GM18519 (cell line): ENCODE data around the gene FAS.
A peak's percentile ranks its signal among the peaks of the same experiment; 100 is the strongest.
"Not testable (repeated sequence)": the region's sequence is repeated elsewhere in the genome, so short reads cannot be mapped to it uniquely, and the experiment has no call there.

ENCODE experiments used
- ATAC-seq: cut with Tn5 transposase; IDR thresholded peaks from one replicate; pipeline ENCODE4 v1.9.1; 2021; ENCODE audit warnings: mild to moderate bottlenecking, moderate library complexity; ENCODE audit not compliant: unreplicated experiment, low FRiP score

The FAS gene

GRCh38 chr10:88991161-88991898 lies 732 bp downstream of the FAS start:
- no peak for ATAC-seq

GRCh38 chr10:88991899-88992320 lies 1.3 kb downstream of the FAS start:
- ATAC-seq, result no peak

- ATAC-seq, result no peak
Measured at GRCh38 chr10:88992921-88993524, 2.4 kb downstream of the FAS start.

GRCh38 chr10:88994019-88994418 lies 3.4 kb downstream of the FAS start:
- ATAC-seq, result no peak

DNA sequence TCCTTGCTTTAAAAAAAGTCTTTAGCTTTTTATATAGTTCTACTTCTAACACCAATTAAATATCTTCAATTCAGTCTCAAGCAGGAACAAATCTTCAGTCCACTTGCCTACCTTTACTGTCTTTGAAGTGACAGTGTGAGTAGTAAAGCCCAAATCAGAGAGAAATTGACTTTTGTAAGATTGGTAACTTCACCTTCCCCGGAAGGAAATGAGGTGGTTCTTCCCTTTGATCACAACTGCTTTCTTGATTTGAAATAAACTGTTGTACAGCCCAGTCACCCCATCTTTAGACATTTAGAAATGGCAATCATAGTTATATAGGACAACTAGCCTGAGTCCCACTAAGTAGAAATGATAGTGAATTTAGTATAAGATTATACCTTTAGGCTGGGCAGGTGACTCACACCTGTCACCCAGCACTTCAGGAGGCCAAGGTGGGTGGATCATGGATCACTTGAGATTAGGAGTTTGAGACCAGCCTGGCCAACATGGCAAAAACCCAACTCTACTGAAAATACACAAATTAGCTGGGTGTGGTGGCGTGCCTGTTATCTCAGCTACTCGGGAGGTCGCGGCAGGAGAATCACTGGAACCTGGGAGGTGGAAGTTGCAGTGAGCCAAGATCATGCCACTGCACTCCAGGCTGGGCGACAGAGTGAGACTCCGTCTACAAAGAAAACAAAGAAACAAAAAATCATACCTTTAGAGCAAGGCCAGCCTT lies 4.7 kb downstream of the FAS start:
- ATAC-seq, result no peak

- peak; percentile 46 for ATAC-seq
Measured at GRCh38 chr10:88996927-88997326, 6.3 kb downstream of the FAS start.

GRCh38 chr10:88999625-89000024 lies 9.0 kb downstream of the FAS start:
- no peak for ATAC-seq

DNA sequence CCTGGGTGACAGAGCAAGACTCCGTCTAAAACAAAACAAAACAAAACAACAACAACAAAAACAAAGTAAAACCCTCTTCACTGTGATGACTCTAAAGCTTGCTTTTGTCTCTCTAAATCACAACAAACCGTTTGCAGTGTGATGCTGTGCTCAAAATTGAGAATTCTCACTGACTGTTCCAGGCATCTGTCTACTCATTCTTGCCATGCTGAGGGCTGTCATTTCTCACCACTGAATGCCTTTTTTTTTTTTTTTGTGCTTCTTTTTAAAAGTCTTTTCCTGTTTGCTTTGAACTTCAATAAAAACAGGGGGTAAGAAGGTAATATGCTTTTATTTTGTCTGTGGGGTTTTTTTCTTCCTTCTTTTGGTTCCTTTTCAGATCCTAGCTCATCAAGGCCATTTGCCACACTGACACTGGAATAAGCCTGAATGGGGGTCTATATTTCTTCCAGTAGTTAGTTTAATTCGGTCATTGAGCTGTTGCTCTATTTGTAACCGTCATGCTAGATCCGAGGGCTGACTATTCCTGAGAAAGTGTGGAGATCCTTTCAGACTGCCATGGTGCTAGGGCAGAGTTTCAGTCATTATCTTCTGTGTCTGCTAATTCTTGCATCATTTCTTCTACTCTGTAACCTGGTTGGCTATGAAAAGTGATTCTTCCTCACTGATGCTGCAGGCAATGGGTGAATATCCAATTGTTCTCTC lies 10.6 kb downstream of the FAS start:
- ATAC-seq, result no peak

- ATAC-seq, result no peak
Measured at GRCh38 chr10:89001729-89002072, 11.1 kb downstream of the FAS start.

DNA sequence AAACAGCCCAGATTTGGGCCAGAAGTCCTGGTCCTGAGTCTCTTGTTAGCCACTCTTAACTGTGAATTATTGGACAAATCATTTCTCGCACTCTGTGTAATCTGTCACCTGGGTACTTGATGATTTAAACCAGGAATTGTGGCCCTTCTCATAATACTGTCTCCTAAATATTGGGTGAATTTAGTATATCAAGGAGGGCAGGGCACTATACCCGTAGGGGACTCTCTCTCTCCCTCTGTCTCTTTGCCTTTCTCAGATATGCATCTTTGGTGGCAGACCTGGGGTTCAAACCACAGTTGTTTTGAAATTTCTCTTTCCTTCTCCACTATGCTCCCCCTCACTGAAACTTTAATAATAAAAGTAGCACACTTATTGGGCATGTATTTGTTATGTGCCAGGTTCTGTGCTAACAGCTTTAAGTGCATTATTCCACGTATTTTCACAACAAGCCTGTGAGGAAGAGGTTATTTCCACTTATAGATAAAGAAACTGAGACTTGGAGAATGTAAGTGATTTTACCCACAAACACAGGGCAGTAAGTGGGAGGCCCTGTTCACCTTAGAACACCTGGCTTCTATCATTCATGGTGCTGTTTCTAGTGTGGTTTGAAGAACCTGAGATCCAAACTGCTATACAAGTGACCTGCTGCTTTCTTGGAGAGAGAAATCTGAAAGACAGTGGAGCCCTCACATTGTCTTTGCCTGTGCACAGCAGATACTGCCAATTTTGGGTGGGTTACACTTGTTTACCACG lies 11.8 kb downstream of the FAS start:
- ATAC-seq, result no peak

DNA sequence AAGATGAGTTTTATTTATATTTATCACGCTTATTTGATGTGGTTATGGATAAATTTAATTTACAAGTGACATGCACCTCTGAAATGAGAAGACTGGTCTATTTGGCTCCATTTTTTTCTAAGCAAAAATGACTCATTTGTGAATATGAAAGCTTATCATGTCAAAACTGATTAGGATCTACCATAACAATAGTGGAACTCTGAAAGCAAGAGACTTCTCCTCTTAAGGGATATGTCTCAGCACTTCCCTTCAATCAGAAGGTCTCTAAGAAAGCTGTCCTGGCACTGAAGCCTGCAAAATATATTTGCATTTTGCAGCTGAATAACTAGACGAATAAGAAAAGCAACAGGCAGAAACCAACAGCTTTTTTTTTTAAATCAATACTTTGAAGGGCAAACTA lies 12.7 kb downstream of the FAS start:
- no peak for ATAC-seq

DNA sequence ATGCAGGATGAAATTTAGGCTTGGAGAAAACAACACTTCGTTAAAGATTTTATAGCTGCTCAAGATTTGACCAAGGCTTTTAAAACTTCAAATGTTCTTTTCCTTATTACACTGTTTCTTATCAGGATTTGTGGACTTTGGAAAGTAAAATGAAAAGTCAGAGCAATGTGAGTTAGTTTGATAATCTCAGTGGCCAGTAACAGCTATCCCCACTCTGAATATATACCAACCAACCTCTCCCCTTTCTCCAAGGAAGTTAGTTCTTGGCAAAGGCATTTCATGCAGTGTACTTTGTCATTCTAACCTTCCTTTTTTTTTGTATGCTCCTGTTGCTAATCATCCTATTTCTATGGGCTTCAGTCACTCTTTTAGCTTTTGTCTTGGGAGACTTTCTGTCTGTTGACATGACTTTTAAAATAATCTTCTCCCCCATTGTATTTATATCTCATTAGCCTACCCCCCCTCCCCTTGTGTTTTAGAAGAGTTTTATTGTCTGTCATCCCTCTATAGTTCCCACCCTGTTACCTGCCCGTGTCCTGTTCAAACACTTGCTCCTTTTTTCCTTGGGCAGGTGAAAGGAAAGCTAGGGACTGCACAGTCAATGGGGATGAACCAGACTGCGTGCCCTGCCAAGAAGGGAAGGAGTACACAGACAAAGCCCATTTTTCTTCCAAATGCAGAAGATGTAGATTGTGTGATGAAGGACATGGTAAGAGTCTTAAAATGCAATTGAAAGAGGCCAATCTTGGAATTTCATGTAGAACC lies 16.7 kb downstream of the FAS start:
- ATAC-seq, result no peak

DNA sequence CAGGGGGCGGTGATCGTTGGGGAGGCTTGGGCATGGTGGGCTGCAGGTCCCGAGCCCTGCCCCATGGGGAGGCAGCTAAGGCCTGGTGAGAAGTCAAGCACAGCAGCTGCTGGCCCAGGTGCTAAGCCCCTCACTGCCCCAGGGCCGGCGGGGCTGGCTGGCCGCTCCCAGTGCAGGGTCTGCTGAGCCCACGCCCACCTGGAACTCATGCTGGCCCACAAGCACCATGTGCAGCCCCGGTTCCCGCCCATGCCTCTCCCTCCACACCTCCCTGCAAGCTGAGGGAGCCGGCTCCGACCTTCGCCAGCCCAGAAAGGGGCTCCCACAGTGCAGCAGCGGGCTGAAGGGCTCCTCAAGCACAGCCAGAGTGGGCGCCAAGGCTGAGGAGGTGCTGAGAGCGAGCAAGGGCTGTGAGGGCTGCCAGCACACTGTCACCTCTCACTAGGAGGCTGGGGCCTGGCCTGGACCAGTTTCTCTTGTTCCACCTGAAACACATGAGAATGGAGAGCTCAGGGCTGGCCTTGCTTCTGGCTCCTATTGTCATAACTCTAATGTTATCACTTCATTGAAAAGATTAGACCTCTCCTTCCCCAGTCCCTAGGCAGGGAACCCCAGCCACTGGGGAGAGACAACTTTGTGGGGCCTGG lies 28.2 kb downstream of the FAS start:
- ATAC-seq, result not testable (repeated sequence)

GRCh38 chr10:89019569-89020327 lies 29.1 kb downstream of the FAS start:
- ATAC-seq, result no peak

GRCh38 chr10:89021526-89021925 lies 30.9 kb downstream of the FAS start:
- not testable (repeated sequence) for ATAC-seq

GRCh38 chr10:89022734-89023133 lies 32.1 kb downstream of the FAS start:
- no peak for ATAC-seq

GRCh38 chr10:89025453-89025852 lies 34.9 kb downstream of the FAS start:
- ATAC-seq, result no peak

DNA sequence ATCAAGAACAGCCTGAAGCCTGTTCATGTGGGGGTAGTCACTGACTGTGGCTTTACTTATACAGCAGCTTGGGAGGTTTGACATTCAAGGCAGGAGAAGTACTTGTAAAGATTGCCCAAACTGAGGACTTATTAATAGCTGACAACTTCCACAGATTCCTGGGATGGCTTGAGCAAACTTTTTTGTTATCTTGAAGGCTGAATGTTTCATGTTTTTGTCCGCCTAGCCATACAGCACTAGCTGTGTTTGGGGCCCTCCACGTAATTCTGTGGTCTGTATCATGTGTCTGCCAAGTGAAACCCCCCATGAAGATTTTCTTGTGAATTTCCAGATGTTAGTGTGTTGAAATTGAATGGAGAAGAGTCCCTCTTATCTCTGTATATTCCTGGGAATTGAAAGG lies 38.6 kb downstream of the FAS start:
- ATAC-seq, result no peak
